CD14-positive monocyte (primary cell): Measurements from ENCODE around the gene PIK3IP1. TPM values are rescaled to one million over a fixed set of nuclear protein-coding genes. Genes with fewer than 3 reads are reported as not detected.

Experiments
- DNase-seq, 3 donors: peaks; one replicate each; pipeline ENCODE4 v3.0.0-alpha.2; 2011 to 2022
- H2AFZ ChIP-seq: 2 replicates; pipeline ENCODE4 v1.6.0; 2012; ENCODE audit warnings: mild to moderate bottlenecking, low read depth, low read length, inconsistent platforms; ENCODE audit not compliant: insufficient read depth, poor library complexity, severe bottlenecking
- H3K27ac ChIP-seq, 2 donors: 1 replicate in 1 of 2; 2 replicates in 1 of 2; pipeline ENCODE4 v1.5.1; 2012 to 2013; ENCODE audit warnings: low read length in 2 of 2, control low read depth in 1 of 2, inconsistent platforms in 1 of 2, low read depth in 1 of 2, mild to moderate bottlenecking in 1 of 2
- H3K27me3 ChIP-seq, 2 donors: one replicate each; pipeline versions ENCODE4 v1.6.0 to v1.6.1; 2011 to 2013; ENCODE audit warnings: low read length in 2 of 2; ENCODE audit not compliant: control insufficient read depth in 2 of 2, insufficient read depth in 2 of 2
- H3K36me3 ChIP-seq, 2 donors: replicated peaks in 1 of 2; 1 replicate in 1 of 2; 2 replicates in 1 of 2; pipeline versions ENCODE4 v1.5.1 to v1.6.1; 2012 to 2013; ENCODE audit warnings: low read length in 2 of 2, control low read depth in 1 of 2, inconsistent platforms in 1 of 2, mild to moderate bottlenecking in 1 of 2; ENCODE audit not compliant: insufficient read depth in 2 of 2, control insufficient read depth in 1 of 2
- H3K4me1 ChIP-seq, 2 donors: 1 replicate in 1 of 2; 2 replicates in 1 of 2; pipeline versions ENCODE4 v1.5.1 to v1.6.1; 2012 to 2013; ENCODE audit warnings: low read length in 2 of 2, control low read depth in 1 of 2, inconsistent platforms in 1 of 2, mild to moderate bottlenecking in 1 of 2, moderate library complexity in 1 of 2; ENCODE audit not compliant: insufficient read depth in 2 of 2, control insufficient read depth in 1 of 2
- H3K4me2 ChIP-seq: replicated peaks from 2 replicates; pipeline ENCODE3; 2012; ENCODE audit warnings: low read length, moderate library complexity, mild to moderate bottlenecking; ENCODE audit not compliant: poor library complexity, severe bottlenecking; ENCODE audit errors: extremely low read depth
- H3K4me3 ChIP-seq, 3 experiments: fragments of 200-600 bp in 1 of 3; sonication (generic) in 1 of 3; replicated peaks in 1 of 3; 1 replicate in 2 of 3; 2 replicates in 1 of 3; pipeline ENCODE4 v1.5.1; 2011 to 2013; ENCODE audit warnings: low read length in 3 of 3, mild to moderate bottlenecking in 3 of 3, control low read depth in 2 of 3, low read depth in 2 of 3, inconsistent platforms in 1 of 3, moderate library complexity in 1 of 3
- H3K79me2 ChIP-seq: 2 replicates; pipeline ENCODE4 v1.6.0; 2012; ENCODE audit warnings: mild to moderate bottlenecking, control low read depth, inconsistent platforms, low read length, moderate library complexity; ENCODE audit not compliant: insufficient read depth
- H3K9ac ChIP-seq: 2 replicates; pipeline ENCODE4 v1.6.0; 2017; ENCODE audit warnings: low read length, mild to moderate bottlenecking; ENCODE audit not compliant: insufficient read depth, poor library complexity, severe bottlenecking
- H3K9me3 ChIP-seq, 2 donors: replicated peaks in 1 of 2; 1 replicate in 1 of 2; 2 replicates in 1 of 2; pipeline versions ENCODE4 v1.5.1 to v1.6.1; 2012 to 2013; ENCODE audit warnings: low read length in 2 of 2, control low read depth in 1 of 2; ENCODE audit not compliant: control insufficient read depth in 1 of 2, insufficient read depth in 1 of 2
- H4K20me1 ChIP-seq: 2 replicates; pipeline ENCODE4 v1.6.0; 2012; ENCODE audit warnings: mild to moderate bottlenecking, low read length, control low read depth, moderate library complexity; ENCODE audit not compliant: insufficient read depth
- H3K27ac Mint-ChIP-seq, 7 donors: one replicate each; pipeline ENCODE4 v1.8.0; 2020; ENCODE audit warnings: mild to moderate bottlenecking in 7 of 7, mixed read lengths in 7 of 7, moderate library complexity in 6 of 7, inconsistent platforms in 2 of 7
- H3K27me3 Mint-ChIP-seq, 3 donors: one replicate each; pipeline ENCODE4 v1.8.0; 2021 to 2022; ENCODE audit warnings: low read depth in 3 of 3, mild to moderate bottlenecking in 3 of 3, mixed read lengths in 3 of 3, moderate library complexity in 3 of 3, inconsistent platforms in 1 of 3
- H3K36me3 Mint-ChIP-seq, 2 donors: one replicate each; pipeline ENCODE4 v1.8.0; 2020; ENCODE audit warnings: mixed read lengths in 2 of 2, inconsistent platforms in 1 of 2, mild to moderate bottlenecking in 1 of 2
- H3K4me1 Mint-ChIP-seq: one replicate; pipeline ENCODE4 v1.8.0; 2020; ENCODE audit warnings: mild to moderate bottlenecking, mixed read lengths
- H3K4me3 Mint-ChIP-seq, 2 donors: one replicate each; pipeline ENCODE4 v1.8.0; 2020; ENCODE audit warnings: mild to moderate bottlenecking in 2 of 2, mixed read lengths in 2 of 2, moderate library complexity in 1 of 2
- H3K9me3 Mint-ChIP-seq, 7 donors: one replicate each; pipeline ENCODE4 v1.8.0; 2020 to 2022; ENCODE audit warnings: mixed read lengths in 7 of 7, mild to moderate bottlenecking in 6 of 7, moderate library complexity in 6 of 7, inconsistent platforms in 2 of 7
- WGBS: methylation state at CpG from one replicate; pipeline ENCODE4 v1.1.5; 2013; ENCODE audit warnings: missing lambda C conversion rate; ENCODE audit not compliant: insufficient coverage; 5-methylcytosine and 5-hydroxymethylcytosine counted together
- intact Hi-C, 2 donors: fragments of 100-400 bp; cut with micrococcal nuclease; formaldehyde crosslinking; loops; one replicate each; pipeline versions ENCODE4 v1.15.0 to v1.15.1; 2023
- polyA plus RNA-seq, 3 donors: library from polyadenylated mRNA; depleted of rRNA in 1 of 3; unstranded in 2 of 3; stranded (reverse) in 1 of 3; fragments of 300-500 nt in 2 of 3; fragments of >200 nt in 1 of 3; fragmentation: Illumina TruSeq in 2 of 3; gene quantifications; 1 replicate in 2 of 3; 2 replicates in 1 of 3; pipeline ENCODE4 v1.2.3, GENCODE V29; 2012 to 2021
- TF ChIP-seq, protein P1 (sequence below): fragments of 200-600 bp; IDR thresholded peaks from one replicate; pipeline ENCODE4 v1.8.0; 2022; ENCODE audit warnings: antibody characterized with exemption, mild to moderate bottlenecking

Gene PIK3IP1
- polyA plus RNA-seq, 3 donors, result 21.8 to 37.3 (median 21.9) TPM

DNA sequence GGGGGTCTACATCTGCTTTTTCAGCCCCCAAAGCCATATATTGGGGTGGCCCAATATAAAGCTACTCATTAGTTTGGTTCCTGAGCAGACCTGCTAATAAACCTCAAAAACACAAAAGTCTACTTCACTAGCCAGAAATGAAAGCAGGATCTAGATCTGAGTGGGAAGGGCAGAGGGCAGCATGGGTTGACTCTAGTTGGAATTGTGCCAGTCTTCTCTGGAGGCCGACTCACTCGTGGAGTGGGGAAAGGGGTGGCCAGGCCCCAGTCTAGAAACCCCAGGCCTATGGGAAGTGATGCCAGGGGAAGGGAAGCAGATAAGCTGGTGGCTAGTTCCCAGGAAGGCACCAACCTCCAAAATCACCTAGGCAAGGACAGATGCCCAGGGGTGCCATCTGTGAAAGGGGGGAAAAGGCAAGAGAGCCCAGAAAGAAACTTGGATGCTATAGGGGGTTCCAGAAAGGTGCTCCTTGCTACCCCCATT is 48.5 kb upstream of the PIK3IP1 start:
- Mint-ChIP-seq H3K4me1 (peaks cover 49% of the 10 kb centered on the region), H3K9me3 (no peaks in the 10 kb centered on the region), H3K27ac (peak overlapping the region in 3 of 7 donors; percentile 52 to 70 (median 61)), H3K36me3 (peaks cover 63 to 76% of the 10 kb centered on the region in 2 donors), H3K4me3 (no peak overlapping the region), H3K27me3 (peaks cover 0 to 2% (median 1%) of the 10 kb centered on the region in 3 donors)
- TF ChIP-seq, protein P1, sequence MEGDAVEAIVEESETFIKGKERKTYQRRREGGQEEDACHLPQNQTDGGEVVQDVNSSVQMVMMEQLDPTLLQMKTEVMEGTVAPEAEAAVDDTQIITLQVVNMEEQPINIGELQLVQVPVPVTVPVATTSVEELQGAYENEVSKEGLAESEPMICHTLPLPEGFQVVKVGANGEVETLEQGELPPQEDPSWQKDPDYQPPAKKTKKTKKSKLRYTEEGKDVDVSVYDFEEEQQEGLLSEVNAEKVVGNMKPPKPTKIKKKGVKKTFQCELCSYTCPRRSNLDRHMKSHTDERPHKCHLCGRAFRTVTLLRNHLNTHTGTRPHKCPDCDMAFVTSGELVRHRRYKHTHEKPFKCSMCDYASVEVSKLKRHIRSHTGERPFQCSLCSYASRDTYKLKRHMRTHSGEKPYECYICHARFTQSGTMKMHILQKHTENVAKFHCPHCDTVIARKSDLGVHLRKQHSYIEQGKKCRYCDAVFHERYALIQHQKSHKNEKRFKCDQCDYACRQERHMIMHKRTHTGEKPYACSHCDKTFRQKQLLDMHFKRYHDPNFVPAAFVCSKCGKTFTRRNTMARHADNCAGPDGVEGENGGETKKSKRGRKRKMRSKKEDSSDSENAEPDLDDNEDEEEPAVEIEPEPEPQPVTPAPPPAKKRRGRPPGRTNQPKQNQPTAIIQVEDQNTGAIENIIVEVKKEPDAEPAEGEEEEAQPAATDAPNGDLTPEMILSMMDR, result no peak
- Histone ChIP-seq H3K4me1 (peaks cover 26 to 32% of the 10 kb centered on the region in 2 donors), H2AFZ (no peak overlapping the region), H3K79me2 (peaks cover 65% of the 10 kb centered on the region), H3K4me2 (no peak overlapping the region), H4K20me1 (peaks cover 88% of the 10 kb centered on the region), H3K27ac (no peak overlapping the region), H3K27me3 (no peaks in the 10 kb centered on the region), H3K36me3 (peaks cover 59 to 65% of the 10 kb centered on the region in 2 donors), H3K9ac (no peak overlapping the region), H3K9me3 (no peaks in the 10 kb centered on the region), H3K4me3 (no peak overlapping the region)
- WGBS, result no CpG with 5 or more reads among the region's 2 CpGs
- DNase-seq, result no peak
- intact Hi-C loops, result loop anchor here in 1 of 2 donors (10.0 kb wide), 1 partner anchor 294 kb away; no protein-coding TSS in a partner anchor

DNA sequence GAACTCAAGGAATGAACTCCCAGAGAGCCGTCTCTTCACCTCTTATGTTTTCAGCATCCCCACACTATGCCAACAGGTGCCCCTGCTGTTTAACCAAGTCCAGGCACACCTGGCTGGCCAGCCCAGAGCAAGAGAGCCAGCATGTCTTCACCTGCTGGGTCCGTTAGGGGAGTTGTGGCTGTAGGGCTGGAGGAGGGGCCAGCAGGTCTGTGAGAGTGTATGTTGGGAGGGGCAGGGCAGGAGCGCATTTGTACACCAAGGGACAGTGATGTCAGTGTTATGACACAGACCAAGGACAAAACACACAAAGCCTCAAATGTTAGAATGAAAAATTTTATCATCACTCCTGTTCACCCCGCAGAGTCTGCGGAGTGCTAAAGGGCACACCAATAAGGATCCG is 48.1 kb upstream of the PIK3IP1 start:
- peaks cover 67 to 80% of the 10 kb centered on the region in 2 donors for H3K36me3 Mint-ChIP-seq
- H3K9ac ChIP-seq, result no peak overlapping the region
- H3K27ac Mint-ChIP-seq, result peak overlapping the region in 1 of 7 donors; percentile 56
- WGBS, result 100% methylated on average over 1 of the region's 6 CpGs
- H3K4me1 Mint-ChIP-seq, result peaks cover 48% of the 10 kb centered on the region
- no peak overlapping the region for H3K4me3 Mint-ChIP-seq
- intact Hi-C loops, result loop anchor here in 1 of 2 donors (10.0 kb wide), 1 partner anchor 294 kb away; no protein-coding TSS in a partner anchor
- TF ChIP-seq, protein P1, result no peak
- H2AFZ ChIP-seq, result no peak overlapping the region
- H3K4me1 ChIP-seq, result peaks cover 25 to 29% of the 10 kb centered on the region in 2 donors
- no peaks in the 10 kb centered on the region for H3K9me3 ChIP-seq
- peaks cover 64 to 70% of the 10 kb centered on the region in 2 donors for H3K36me3 ChIP-seq
- DNase-seq, result no peak
- peaks cover 0 to 2% (median 1%) of the 10 kb centered on the region in 3 donors for H3K27me3 Mint-ChIP-seq
- H3K27ac ChIP-seq, result no peak overlapping the region
- H4K20me1 ChIP-seq, result peaks cover 85% of the 10 kb centered on the region
- peaks cover 61% of the 10 kb centered on the region for H3K79me2 ChIP-seq
- H3K9me3 Mint-ChIP-seq, result no peaks in the 10 kb centered on the region
- no peak overlapping the region for H3K4me3 ChIP-seq
- H3K27me3 ChIP-seq, result no peaks in the 10 kb centered on the region
- no peak overlapping the region for H3K4me2 ChIP-seq
